C4-2B (cell line): ENCODE results near the gene MAP4K3.

Experiments used
- ZFX ChIP-seq: fragments of 450-650 bp; IDR thresholded peaks from 2 replicates; pipeline ENCODE4 v1.6.1; 2017
- TF ChIP-seq, protein P1 (sequence below): fragments of 450-650 bp; conservative IDR thresholded peaks from 2 replicates; pipeline ENCODE4 v1.5.1; 2017; ENCODE audit warnings: mild to moderate bottlenecking

DNA sequence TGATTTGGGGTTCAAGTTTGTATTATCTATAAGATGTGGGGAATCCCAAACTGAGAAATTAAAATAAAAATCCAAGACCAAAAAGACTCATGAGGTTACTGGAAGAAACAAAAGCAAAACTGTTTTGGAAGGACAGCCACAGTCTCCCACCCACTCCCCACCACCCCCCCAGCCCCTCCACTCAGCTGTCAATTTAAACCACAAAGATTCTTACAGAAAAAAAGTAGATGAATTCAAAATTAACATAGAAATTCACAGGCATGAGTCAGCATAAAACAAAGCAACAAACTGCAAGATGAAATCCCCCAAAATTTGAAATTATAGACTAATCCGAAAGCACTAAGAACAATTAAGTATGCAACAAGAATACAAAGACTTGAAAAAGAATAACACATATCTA is 12.1 kb downstream of the MAP4K3 start:
- TF ChIP-seq, protein P1, sequence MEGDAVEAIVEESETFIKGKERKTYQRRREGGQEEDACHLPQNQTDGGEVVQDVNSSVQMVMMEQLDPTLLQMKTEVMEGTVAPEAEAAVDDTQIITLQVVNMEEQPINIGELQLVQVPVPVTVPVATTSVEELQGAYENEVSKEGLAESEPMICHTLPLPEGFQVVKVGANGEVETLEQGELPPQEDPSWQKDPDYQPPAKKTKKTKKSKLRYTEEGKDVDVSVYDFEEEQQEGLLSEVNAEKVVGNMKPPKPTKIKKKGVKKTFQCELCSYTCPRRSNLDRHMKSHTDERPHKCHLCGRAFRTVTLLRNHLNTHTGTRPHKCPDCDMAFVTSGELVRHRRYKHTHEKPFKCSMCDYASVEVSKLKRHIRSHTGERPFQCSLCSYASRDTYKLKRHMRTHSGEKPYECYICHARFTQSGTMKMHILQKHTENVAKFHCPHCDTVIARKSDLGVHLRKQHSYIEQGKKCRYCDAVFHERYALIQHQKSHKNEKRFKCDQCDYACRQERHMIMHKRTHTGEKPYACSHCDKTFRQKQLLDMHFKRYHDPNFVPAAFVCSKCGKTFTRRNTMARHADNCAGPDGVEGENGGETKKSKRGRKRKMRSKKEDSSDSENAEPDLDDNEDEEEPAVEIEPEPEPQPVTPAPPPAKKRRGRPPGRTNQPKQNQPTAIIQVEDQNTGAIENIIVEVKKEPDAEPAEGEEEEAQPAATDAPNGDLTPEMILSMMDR, result no peak
- no peak for TF ChIP-seq ZFX
